Activated naive CD8-positive, alpha-beta T cell (primary cell): Measurements from ENCODE around the gene ZNF786.
"Not testable (repeated sequence)": the region's sequence is repeated elsewhere in the genome, so short reads cannot be mapped to it uniquely, and the experiment has no call there.

Source experiments
- H3K27ac Mint-ChIP-seq: one replicate; pipeline ENCODE4 v1.8.0; 2021; ENCODE audit warnings: mixed read lengths
- H3K27me3 Mint-ChIP-seq: one replicate; pipeline ENCODE4 v1.8.0; 2021; ENCODE audit warnings: mixed read lengths
- H3K36me3 Mint-ChIP-seq: one replicate; pipeline ENCODE4 v1.8.0; 2021; ENCODE audit warnings: mixed read lengths
- H3K4me1 Mint-ChIP-seq: one replicate; pipeline ENCODE4 v1.8.0; 2021; ENCODE audit warnings: low read depth, mixed read lengths
- H3K4me3 Mint-ChIP-seq: one replicate; pipeline ENCODE4 v1.8.0; 2021; ENCODE audit warnings: mild to moderate bottlenecking, mixed read lengths
- H3K9me3 Mint-ChIP-seq: one replicate; pipeline ENCODE4 v1.8.0; 2021; ENCODE audit warnings: low read depth, mixed read lengths

ZNF786 gene

GRCh38 chr7:149097088-149097487 is 6.6 kb upstream of the ZNF786 start:
- Mint-ChIP-seq H3K9me3 (no peaks in the 10 kb centered on the region), H3K27me3 (no peaks in the 10 kb centered on the region), H3K4me1 (no peaks in the 10 kb centered on the region), H3K4me3 (no peak overlapping the region), H3K36me3 (no peaks in the 10 kb centered on the region), H3K27ac (no peak overlapping the region)

GRCh38 chr7:149093228-149093627 is 2.7 kb upstream of the ZNF786 start:
- Mint-ChIP-seq H3K36me3 (no peaks in the 10 kb centered on the region), H3K4me1 (peaks cover 17% of the 10 kb centered on the region), H3K27me3 (no peaks in the 10 kb centered on the region), H3K4me3 (no peak overlapping the region), H3K9me3 (no peaks in the 10 kb centered on the region), H3K27ac (no peak overlapping the region)

- not testable (repeated sequence) for H3K27me3 Mint-ChIP-seq, H3K36me3 Mint-ChIP-seq, H3K27ac Mint-ChIP-seq, H3K9me3 Mint-ChIP-seq
- Mint-ChIP-seq H3K4me1 (peaks cover 24% of the 10 kb centered on the region), H3K4me3 (peak overlapping the region; percentile 44)
Observed at GRCh38 chr7:149092244-149092643, 1.7 kb upstream of the ZNF786 start.

GRCh38 chr7:149087376-149087775 is 3.1 kb downstream of the ZNF786 start:
- Mint-ChIP-seq H3K4me1 (peaks cover 32% of the 10 kb centered on the region), H3K4me3 (peak overlapping the region; percentile 32), H3K9me3 (peaks cover 5% of the 10 kb centered on the region), H3K27ac (no peak overlapping the region), H3K27me3 (no peaks in the 10 kb centered on the region), H3K36me3 (peaks cover 9% of the 10 kb centered on the region)

GRCh38 chr7:149085866-149086265 is 4.7 kb downstream of the ZNF786 start:
- H3K36me3 Mint-ChIP-seq, result peaks cover 9% of the 10 kb centered on the region
- no peak overlapping the region for H3K27ac Mint-ChIP-seq
- peaks cover 5% of the 10 kb centered on the region for H3K9me3 Mint-ChIP-seq
- no peaks in the 10 kb centered on the region for H3K27me3 Mint-ChIP-seq
- H3K4me3 Mint-ChIP-seq, result no peak overlapping the region
- peaks cover 36% of the 10 kb centered on the region for H3K4me1 Mint-ChIP-seq

- Mint-ChIP-seq H3K36me3 (peaks cover 16% of the 10 kb centered on the region), H3K4me3 (no peak overlapping the region), H3K9me3 (peaks cover 5% of the 10 kb centered on the region), H3K27me3 (no peaks in the 10 kb centered on the region), H3K27ac (peak overlapping the region; percentile 2), H3K4me1 (peaks cover 30% of the 10 kb centered on the region)
Observed at GRCh38 chr7:149084407-149084806, 6.1 kb downstream of the ZNF786 start.

- Mint-ChIP-seq H3K4me1 (peaks cover 20% of the 10 kb centered on the region), H3K27ac (no peak overlapping the region), H3K4me3 (no peak overlapping the region), H3K9me3 (peaks cover 5% of the 10 kb centered on the region), H3K36me3 (peaks cover 18% of the 10 kb centered on the region), H3K27me3 (no peaks in the 10 kb centered on the region)
Observed at GRCh38 chr7:149081914-149082313, 8.6 kb downstream of the ZNF786 start.

- no peak overlapping the region for H3K4me3 Mint-ChIP-seq
- H3K36me3 Mint-ChIP-seq, result peaks cover 14% of the 10 kb centered on the region
- H3K4me1 Mint-ChIP-seq, result peaks cover 20% of the 10 kb centered on the region
- H3K27me3 Mint-ChIP-seq, result no peaks in the 10 kb centered on the region
- H3K9me3 Mint-ChIP-seq, result no peaks in the 10 kb centered on the region
- H3K27ac Mint-ChIP-seq, result no peak overlapping the region
Observed at GRCh38 chr7:149077594-149077993, 12.9 kb downstream of the ZNF786 start.

GRCh38 chr7:149075286-149075685 is 15.2 kb downstream of the ZNF786 start:
- no peaks in the 10 kb centered on the region for H3K9me3 Mint-ChIP-seq
- H3K27me3 Mint-ChIP-seq, result no peaks in the 10 kb centered on the region
- H3K4me3 Mint-ChIP-seq, result no peak overlapping the region
- H3K4me1 Mint-ChIP-seq, result peaks cover 9% of the 10 kb centered on the region
- peaks cover 9% of the 10 kb centered on the region for H3K36me3 Mint-ChIP-seq
- no peak overlapping the region for H3K27ac Mint-ChIP-seq

- H3K27ac Mint-ChIP-seq, result no peak overlapping the region
- no peaks in the 10 kb centered on the region for H3K27me3 Mint-ChIP-seq
- H3K36me3 Mint-ChIP-seq, result peaks cover 7% of the 10 kb centered on the region
- H3K4me1 Mint-ChIP-seq, result peaks cover 8% of the 10 kb centered on the region
- H3K4me3 Mint-ChIP-seq, result no peak overlapping the region
- no peaks in the 10 kb centered on the region for H3K9me3 Mint-ChIP-seq
Observed at GRCh38 chr7:149074116-149074885, 16.2 kb downstream of the ZNF786 start.

- no peaks in the 10 kb centered on the region for H3K27me3 Mint-ChIP-seq
- no peaks in the 10 kb centered on the region for H3K9me3 Mint-ChIP-seq
- peaks cover 7% of the 10 kb centered on the region for H3K4me1 Mint-ChIP-seq
- peaks cover 9% of the 10 kb centered on the region for H3K36me3 Mint-ChIP-seq
- peak overlapping the region; percentile 52 for H3K4me3 Mint-ChIP-seq
- no peak overlapping the region for H3K27ac Mint-ChIP-seq
Observed at GRCh38 chr7:149072438-149072775, 18.1 kb downstream of the ZNF786 start.

GRCh38 chr7:149071641-149072437 is 18.7 kb downstream of the ZNF786 start:
- peak overlapping the region; percentile 28 for H3K27ac Mint-ChIP-seq
- peaks cover 7% of the 10 kb centered on the region for H3K36me3 Mint-ChIP-seq

GRCh38 chr7:149071182-149071635 is 19.3 kb downstream of the ZNF786 start:
- Mint-ChIP-seq H3K27me3 (no peaks in the 10 kb centered on the region), H3K4me1 (peaks cover 5% of the 10 kb centered on the region), H3K9me3 (no peaks in the 10 kb centered on the region), H3K4me3 (no peak overlapping the region), H3K27ac (no peak overlapping the region), H3K36me3 (peaks cover 4% of the 10 kb centered on the region)

More at GRCh38 chr7:149071641-149072437, 18.7 kb downstream of the ZNF786 start:
- Mint-ChIP-seq H3K4me3 (peak overlapping the region; percentile 52), H3K9me3 (no peaks in the 10 kb centered on the region), H3K27me3 (no peaks in the 10 kb centered on the region), H3K4me1 (peaks cover 7% of the 10 kb centered on the region)

GRCh38 chr7:149070372-149071125 is 20.0 kb downstream of the ZNF786 start:
- Mint-ChIP-seq H3K27me3 (no peaks in the 10 kb centered on the region), H3K27ac (no peak overlapping the region), H3K4me1 (peaks cover 7% of the 10 kb centered on the region), H3K4me3 (no peak overlapping the region), H3K36me3 (peaks cover 4% of the 10 kb centered on the region), H3K9me3 (no peaks in the 10 kb centered on the region)

GRCh38 chr7:149067869-149068268 is 22.6 kb downstream of the ZNF786 start:
- Mint-ChIP-seq H3K9me3 (no peaks in the 10 kb centered on the region), H3K27ac (no peak overlapping the region), H3K36me3 (peaks cover 4% of the 10 kb centered on the region), H3K4me1 (peaks cover 7% of the 10 kb centered on the region), H3K27me3 (no peaks in the 10 kb centered on the region), H3K4me3 (peak overlapping the region; percentile 23)
